T-helper 2 cell (primary cell): ENCODE measurements around the gene CBX8.
A peak's percentile ranks its signal among the peaks of the same experiment; 100 is the strongest.

Source experiments
- DNase-seq, 5 experiments: peaks; one replicate each; pipeline versions ENCODE4 v3.0.0 to v3.0.0-alpha.2; 2012 to 2022

Gene CBX8

DNA sequence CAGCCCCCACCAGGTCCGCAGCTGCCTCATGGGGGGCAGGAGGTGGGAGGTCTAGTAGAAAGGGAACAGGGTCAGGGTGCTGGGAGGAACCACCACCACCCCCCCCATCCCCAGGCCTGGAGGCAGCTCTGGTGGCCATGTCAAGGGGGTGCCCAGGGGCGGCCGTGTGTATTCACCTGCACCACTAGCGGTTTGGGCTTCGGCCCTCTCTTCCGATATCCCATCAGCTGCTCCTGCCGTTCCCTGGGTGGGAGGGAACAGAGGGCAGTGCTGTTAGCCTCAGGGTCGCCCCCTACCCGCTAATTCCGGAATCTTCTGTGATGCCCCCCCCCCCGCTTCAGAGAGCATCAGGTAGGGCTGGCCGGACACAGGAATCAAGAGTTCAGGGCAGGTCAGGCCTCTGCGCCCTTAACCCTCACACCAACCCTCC, 38.6 kb upstream of the CBX8 start:
- DNase-seq, result no peak

DNA sequence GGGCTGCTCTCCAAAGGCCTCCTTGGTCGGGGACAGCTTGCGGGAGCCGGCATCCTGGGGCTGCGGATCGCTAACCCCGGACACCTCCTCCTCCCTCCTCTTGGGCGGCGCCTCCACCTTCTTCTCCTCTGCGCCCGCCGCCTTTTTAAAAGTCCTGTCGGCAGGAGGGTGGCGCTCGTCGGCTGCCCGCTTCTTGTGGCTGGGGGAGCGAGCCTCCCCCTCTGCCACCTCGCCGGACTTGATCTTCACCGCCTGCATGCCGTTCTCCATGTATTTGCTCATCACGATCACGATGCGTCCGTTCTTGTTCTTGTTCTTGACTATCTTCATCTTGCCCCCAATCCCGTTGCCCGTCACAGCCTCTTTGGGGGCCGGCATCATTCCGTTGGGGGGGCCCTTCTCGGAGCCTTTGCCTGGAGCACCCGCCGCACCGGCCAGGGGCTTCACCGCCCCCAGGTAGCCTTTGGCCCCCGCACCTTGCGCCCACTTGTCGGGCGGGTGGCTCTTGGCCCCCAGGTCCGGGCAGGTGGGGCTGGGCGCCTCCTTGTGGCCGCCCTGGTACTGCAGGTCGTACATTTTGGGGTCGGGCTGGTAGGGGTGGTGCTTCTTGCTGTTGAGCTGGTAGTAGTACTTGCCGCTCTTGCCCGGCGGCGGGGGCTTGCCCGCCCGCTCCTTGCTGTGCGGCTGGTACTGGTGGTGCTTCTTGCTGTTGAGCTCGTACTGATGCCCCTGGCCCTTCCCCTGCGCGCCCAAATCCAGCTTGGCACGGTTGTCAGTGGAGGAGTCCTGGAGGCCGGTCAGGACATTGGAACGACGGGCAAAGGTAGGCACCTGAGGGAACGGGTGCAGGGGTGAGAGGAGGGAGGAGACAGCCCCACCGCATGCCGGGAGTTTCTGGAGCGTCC, 37.9 kb upstream of the CBX8 start:
- DNase-seq, result peak in 2 of 5 experiments; percentile 32 to 50

DNA sequence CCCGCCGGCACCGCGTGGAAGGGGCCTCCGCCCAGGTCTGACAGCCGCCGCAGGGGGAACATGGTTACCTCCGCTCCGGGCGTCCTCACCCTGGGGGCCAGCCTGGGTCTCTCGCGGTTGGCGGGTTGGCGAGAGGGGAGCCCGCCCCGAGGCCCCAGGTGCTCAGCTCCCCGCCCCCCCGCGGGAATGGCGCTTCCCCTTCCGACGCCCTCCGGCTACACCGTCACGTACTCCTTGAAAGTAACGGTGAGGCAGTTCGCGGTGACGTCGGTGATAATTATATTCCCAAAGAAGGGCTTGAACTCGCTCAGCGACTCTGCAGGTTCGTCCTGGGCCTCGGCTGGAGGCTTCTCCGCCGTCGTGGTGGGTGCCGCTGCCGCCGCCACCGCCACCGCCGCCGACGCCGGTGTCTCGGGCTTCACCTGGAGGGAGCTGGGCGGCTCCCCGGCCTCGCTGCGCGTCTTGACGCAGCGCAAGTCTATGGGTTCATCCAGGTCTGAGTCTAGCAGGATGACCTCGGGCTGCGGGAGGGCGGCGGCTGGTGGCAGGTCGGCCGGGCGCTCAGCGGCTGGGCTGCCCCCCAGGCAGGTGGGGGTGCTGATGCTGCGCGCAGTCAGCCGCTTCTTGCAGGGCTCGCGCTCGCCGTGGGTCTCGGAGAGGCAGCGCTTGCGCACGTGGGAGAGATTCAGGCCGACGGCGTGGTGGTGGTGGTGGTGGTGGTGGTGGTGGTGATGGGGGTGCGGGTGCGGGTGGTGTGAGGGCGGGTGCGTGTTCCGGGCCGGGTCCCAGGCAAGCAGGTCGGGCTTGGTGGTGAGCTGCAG, 37.1 kb upstream of the CBX8 start:
- no peak for DNase-seq

DNA sequence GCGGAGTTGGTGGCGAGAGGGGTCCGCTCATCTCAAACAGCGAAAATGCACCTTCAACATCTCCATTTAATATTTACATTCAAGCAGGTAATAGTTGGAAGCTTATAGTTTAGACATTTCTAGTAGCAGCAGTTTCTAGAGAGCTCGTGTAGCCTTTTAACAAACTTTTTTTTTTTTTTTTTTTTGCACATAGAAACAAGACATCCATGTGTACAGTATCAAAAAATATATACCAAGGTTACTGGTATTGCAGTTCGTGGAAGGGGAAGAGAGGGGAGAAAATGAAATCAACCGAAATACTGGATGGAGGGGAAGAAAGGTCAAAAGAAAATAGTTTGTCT, 36.2 kb upstream of the CBX8 start:
- no peak for DNase-seq

DNA sequence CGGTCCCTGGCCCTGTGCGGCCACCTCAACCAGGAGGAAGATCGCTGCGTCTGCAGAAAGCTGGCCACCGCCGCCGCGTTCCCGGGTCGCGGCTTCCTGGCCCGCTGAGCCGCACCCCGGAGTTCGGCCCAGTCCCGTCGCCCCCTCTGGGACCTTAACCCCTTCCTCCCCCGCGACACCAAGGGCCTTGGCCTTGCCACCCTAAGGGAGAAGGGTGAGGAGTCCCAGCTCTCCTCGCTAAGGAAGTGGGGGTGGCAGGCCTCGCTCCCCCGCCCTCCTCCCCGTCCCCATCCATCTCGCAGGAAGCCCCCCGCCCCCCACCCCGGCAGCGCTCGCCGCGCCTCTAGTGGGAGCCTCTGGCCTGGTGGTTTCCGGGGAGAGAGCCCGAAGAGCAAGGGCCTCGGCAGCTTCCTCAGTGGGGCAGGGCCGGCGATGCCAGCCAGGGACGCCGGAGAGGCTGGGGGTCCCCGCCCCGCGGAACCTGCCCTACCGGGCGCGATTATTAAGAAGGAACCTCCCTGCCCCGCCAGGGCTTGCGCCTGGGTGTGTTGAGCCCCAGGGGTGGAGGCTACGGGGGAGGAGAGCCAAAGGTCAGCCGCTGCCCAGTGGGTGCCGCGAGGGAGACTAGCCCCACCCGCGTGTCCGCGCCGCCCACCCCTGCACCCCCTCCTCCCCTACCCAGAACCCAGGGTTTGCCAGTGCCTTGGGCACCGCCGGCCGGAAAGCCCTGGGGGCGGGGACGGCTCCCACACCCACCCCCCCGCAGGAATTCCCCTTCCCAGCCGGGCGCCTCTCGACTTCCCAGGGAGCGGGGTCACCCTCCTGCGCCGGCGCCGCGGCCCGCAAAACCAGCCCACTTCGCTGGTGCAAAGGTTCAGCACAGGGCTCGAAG, 35.6 kb upstream of the CBX8 start:
- DNase-seq, result no peak

DNA sequence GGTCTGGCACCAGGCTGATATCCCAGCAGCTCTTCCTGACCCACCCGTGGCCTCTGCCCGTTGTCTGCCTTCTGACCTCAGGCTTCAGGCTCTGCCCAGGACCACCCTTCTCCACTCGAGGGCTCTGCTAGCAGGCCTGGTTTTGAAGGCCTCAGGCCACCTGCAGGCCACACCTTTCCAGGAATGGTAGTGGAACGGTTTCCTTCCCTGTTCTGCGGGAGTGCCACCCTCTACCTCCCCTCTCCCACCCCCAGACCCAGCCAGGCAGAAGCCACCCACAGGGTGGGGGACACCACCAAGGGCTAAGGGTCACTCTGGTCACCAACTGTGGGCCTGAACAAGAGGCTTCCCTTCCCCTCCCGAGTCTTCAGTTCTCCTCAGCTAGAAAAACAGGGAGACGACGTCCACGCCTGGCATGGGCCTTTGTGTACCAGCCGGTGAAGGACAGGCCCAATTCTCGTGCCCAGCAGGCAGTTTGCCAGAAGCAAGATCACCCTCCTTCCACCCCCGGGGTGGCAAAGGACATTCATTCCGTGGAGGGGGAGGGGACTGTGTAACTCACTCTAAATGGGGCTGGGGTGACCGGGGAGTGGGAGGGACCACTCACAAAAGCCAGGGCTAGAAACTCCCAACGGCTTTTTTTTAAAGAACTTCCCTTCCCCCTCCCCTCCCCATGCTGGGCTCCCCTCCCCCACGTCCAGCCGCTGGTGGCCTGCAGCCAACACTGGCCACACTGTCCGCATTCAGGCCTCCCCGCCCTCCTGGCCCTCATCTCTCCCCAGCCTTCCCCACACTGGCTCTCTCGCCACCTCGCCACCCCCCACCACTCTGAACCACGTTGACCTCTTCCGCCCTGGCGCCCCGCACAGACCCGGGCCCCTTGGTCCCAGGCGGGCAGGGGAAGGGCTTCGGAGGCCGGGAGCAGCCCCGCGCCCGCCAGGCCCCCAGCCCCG, 34.7 kb upstream of the CBX8 start:
- DNase-seq, result no peak

DNA sequence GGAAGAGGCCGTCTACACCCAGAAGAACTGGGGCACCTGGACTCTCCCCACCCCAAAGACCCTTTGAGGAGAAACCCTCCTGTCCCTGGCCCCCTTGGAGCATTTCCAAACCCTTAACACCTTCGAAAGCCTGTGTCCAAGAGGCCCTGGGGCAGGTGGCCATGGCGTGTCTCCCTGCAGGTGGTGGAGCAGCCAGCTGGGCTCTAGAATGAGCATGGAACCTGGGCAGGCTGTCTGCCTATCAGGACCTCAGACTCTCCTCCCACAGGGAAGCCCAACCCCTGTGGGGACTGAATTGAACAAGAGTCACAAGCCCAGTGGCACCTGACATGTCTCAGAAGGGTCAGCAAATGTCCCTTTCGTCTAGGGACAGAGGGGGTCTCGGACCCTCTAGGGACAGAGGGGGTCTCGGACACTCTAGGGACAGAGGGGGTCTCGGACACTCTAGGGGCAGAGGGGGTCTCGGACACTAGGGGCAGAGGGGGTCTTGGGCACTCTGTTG, 33.9 kb upstream of the CBX8 start:
- DNase-seq, result no peak

DNA sequence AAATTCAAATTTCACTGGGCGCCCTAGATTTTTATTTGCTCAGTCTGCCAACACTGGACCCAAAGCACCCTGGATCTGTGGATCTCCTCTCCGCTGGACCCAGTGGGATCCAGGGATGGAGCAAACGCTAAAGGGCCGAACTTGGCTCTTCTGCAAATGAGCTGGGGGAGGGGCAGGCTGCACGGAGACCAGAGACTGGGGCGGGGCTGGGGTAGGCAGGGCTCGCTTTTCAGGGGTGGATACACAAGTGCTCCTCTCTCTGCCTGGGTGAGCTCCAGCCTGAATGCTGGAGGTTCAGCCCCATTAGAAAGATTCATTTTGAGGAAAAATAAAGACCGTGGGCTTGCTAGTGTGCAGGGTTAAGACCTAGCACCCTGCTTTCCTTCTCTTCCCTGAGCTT, 33.4 kb upstream of the CBX8 start:
- DNase-seq, result no peak

DNA sequence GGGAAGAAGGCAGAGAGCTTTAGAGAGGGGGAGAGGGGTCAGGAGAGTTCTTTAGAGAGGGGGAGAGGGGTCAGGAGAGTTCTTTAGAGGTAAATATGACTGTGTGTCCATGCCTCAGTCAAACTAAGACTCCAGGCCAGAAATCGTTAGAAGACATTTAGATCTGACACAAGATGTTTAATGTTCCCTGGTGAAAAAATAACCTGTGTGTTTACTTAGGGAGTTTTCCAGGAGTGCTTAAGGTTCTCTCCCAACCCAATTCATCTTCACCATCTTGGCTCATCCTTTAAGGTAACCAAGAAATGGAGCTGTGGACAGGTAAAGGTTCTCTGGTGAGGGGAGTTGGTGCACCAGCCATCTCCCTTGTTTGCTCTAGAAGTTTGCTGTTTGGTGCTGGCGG, 32.6 kb upstream of the CBX8 start:
- no peak for DNase-seq

DNA sequence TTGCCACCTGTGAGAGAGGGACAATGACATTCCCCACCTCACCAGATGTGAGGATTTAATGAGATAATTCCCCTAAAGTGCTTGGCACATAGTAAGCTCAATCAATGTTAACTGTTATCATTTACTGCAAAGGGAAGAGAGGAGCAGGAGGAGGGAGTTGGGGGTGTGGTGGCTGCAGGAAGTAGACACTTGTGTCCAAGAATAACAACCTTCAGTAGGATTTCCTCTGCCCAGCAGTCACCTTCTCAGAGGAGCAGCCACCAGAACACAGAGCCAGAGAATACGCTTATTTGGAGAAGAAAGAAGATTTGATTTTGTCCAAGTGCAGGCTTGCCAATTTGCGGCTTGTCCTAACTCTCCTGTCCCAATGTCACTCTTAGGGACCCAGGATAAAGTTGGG, 32.1 kb upstream of the CBX8 start:
- DNase-seq, result no peak

DNA sequence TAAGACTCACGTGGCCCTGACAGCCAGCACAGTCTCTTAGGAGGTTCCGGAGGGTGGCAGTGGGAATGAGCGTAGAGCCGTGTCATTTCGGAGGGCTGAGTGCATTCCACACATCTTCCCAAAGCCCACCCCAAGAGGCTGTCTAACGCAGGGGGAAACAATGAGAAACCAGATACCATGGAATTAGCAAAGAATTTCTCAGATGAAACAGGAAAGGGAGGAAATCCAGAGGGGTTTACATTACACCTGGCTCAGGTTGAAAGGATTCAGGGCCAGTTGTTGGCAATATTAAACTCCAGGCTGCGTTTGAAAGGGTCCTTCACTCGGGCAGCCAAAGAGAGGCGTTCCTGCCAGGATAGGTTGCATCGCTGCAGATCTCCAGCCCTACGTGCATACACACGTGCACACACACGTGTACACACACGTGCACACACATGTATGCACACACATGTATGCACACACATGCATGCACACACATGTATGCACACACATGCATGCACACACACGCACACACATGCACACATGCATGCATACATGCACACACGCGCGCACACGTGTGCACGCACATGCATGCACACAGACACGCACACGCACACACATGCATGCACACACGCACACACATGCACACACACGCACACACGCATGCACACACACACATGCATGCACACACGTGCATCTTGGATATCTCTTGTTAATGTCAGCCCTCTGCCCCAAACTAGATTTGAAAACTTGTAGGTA, 30.1 kb upstream of the CBX8 start:
- DNase-seq, result no peak

DNA sequence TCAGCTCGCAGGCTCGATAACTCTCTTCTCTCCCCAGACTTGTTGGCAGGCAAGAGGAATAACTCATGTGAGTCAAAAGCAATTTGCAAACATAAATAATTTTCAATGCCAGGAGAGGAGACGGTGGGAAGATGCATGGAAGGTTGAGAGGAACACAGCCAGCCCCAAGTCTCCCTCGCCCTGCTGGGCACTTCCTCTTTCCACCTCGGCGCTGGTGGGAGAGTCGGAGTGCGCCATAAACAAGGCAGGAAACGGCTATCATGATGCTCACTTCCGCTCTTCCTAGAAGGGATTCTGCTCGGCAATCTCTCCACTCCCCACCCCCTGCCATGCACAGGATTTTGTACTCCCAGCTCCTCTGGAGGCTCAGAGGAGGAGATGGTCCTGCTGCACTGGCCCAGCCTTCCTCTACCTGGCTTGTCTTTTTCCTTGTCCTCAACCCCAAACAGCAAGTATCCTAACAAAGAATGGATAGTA, 29.4 kb upstream of the CBX8 start:
- DNase-seq, result no peak

DNA sequence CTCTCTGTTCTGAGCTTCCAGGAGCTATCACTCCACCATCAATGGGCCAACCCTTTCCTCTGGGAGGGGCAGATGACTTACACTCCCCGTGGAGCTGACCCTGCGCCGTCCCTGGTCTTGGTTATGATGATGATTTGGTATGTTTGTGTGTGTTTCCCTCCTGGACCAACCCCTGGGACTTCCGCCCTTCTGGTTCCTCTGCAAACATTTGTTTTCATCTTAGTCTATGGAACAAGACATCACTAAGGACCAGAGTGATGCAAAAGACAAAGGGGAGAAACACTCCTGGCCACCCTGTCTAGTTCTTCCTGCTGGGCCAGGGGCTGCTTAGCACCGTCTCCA, 28.7 kb upstream of the CBX8 start:
- DNase-seq, result no peak

DNA sequence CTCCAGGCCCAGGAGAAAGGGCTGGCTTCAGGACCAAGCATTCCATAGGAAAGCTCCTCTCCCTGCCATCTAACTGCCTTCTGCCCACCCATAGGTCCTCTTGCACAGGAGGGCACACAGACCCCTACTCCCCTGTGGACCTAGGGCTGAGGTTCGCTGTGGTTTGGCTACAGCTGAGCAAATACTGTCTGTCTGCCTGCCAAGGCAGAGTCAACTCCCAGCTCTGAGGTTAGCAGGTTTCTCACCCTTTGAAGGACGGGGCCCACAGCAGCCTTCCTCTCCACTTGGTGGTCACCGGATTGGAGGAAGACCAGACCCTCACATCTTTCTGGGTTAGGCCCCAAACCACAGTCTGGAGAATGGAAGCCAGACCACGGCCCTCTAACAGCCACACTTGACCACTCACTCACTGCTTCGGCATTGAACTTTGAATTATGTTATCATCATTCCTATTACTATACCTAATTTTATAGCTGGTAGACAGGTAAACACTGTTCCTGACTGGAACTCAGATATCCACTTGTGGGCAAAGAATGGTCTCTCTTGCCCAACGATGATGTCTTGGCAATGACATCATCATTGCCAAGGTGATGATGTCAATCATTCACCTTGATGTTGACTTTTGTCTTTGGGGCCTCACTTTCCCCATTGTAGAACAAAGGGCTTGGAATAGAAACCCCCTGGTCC, 28.2 kb upstream of the CBX8 start:
- no peak for DNase-seq

DNA sequence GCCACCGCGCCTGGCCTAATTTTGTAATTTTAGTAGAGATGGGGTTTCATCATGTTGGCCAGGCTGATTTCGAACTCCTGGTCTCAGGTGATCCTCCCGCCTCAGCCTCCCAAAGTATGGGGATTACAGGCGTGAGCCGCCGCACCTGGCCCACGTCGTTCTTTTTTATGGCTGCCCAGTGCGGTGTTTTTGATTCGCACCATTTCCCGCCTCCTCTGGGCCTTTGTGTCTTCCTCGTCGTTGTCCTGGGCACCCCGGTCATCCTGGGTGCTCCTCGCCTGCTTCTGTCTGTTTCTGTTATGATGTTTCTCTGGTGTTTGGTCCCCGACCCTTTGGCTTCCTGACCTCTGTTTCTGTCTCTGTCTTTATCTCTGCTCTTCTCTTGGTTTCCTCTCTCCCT, 27.4 kb upstream of the CBX8 start:
- no peak for DNase-seq

DNA sequence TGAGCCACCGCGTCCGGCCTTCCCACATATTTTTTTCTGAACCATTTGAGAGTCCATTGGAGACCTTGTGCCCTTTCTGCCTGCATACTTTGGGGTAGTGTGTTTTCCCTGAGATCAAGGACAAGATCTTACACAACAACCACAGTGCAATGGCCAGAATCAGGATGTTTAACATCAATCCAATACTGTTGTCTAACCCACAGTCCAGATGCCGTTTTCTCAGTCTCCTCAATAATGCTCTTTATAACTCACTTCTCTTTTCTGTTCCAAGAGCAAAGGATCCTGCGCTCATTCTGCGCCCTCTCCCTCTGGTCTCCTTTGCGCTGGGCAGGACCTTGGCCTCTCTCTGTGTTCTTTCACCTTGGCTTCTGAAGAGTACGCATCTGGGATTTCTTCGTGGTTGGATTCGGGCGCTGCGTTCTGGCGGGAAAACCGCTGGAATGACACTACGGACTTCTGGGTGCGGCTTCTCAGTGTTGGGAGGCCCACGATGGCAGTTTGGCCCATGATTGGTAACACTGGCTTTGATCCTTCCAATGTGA, 25.8 kb upstream of the CBX8 start:
- DNase-seq, result no peak

DNA sequence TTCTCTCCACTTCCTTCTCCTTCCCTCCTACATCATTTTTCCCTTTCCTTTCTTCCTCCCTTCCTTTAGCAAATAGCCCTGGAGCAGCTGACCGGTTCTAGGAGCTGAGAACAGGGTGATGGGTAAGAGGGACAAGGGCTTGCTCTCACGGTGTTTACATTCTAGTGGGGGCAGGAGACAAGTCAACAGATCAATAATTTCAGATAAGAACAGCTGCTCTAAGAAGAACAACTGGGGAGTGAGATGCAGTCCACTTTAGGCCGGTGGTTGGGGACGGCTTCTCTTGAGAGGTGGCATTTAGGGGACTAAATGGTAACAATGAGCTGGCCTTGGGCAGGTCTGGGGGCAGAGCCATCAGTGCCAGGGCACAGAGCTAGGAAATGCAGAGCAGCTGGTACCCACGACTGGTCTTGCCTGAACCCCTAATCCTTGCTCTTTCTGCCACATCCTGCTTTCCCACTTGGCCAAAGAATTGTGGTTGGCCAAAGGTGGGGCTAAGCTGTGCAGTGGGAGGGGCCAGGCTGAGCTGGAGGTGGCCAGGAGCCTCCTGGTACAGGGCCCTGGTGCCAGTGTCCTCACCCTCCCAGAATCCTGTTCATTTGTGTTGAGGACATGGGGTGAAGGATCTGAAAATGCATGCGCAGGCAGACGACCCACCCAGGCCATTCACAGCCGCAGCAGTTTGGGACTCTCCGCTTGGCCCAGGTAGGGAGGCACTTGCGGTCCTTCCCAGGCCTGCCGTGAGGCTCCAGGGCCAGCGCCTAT, 24.6 kb upstream of the CBX8 start:
- no peak for DNase-seq

DNA sequence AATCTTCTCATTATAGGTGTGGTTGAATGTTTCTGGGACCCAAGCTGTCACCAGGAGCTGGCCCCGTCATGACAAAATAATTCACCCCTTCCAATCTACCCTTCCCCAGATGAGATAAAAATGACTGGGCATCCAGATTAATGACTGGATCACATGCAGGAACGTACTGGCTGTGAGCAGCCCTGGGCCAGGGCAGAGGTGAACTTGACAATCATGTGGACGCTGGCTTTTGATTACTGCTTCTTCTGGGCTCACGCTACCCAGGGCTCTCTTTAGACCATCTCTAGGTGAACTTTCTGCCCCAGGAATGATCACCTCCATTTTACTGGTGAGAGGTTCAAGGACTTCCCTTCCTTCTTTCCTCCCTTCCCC, 24.1 kb upstream of the CBX8 start:
- DNase-seq, result no peak
